Measurements from ENCODE around the gene NME9.

NME9 gene

GRCh38 chr3:138260611-138261010 lies 69.0 kb downstream of the NME9 start:
- CTCF ChIA-PET: no interaction called here

GRCh38 chr3:138259126-138259525 lies 70.5 kb downstream of the NME9 start:
- no peak overlapping the region for H3K27ac Mint-ChIP-seq
- peaks cover 11% of the 10 kb centered on the region for H3K36me3 Mint-ChIP-seq
- CTCF ChIA-PET: no interaction called here
- H3K4me1 Mint-ChIP-seq: no peaks in the 10 kb centered on the region
- no peak overlapping the region for H3K4me3 Mint-ChIP-seq
- no peak for DNase-seq
- H3K27me3 Mint-ChIP-seq: no peaks in the 10 kb centered on the region
- H3K9me3 Mint-ChIP-seq: no peaks in the 10 kb centered on the region

More at GRCh38 chr3:138260611-138261010, 69.0 kb downstream of the NME9 start:
- Mint-ChIP-seq H3K4me1 (no peaks in the 10 kb centered on the region), H3K36me3 (peaks cover 12% of the 10 kb centered on the region), H3K9me3 (no peaks in the 10 kb centered on the region), H3K27me3 (no peaks in the 10 kb centered on the region), H3K4me3 (no peak overlapping the region), H3K27ac (no peak overlapping the region)
- no peak for DNase-seq

- H3K9me3 Mint-ChIP-seq: no peaks in the 10 kb centered on the region
- no peak overlapping the region for H3K27ac Mint-ChIP-seq
- CTCF ChIA-PET: no interaction called here
- DNase-seq: no peak
- H3K36me3 Mint-ChIP-seq: peaks cover 7% of the 10 kb centered on the region
- H3K27me3 Mint-ChIP-seq: no peaks in the 10 kb centered on the region
- H3K4me1 Mint-ChIP-seq: no peaks in the 10 kb centered on the region
- no peak overlapping the region for H3K4me3 Mint-ChIP-seq
Observed at GRCh38 chr3:138257986-138258385, 71.7 kb downstream of the NME9 start.

- H3K9me3 Mint-ChIP-seq: no peaks in the 10 kb centered on the region
- DNase-seq: no peak
- peaks cover 10% of the 10 kb centered on the region for H3K36me3 Mint-ChIP-seq
- no peak overlapping the region for H3K4me3 Mint-ChIP-seq
- H3K4me1 Mint-ChIP-seq: no peaks in the 10 kb centered on the region
- no peaks in the 10 kb centered on the region for H3K27me3 Mint-ChIP-seq
- CTCF ChIA-PET: no interaction called here
- H3K27ac Mint-ChIP-seq: no peak overlapping the region
Observed at GRCh38 chr3:138256022-138256421, 73.6 kb downstream of the NME9 start.

- Mint-ChIP-seq H3K27ac (no peak overlapping the region), H3K36me3 (peaks cover 8% of the 10 kb centered on the region), H3K27me3 (no peaks in the 10 kb centered on the region), H3K4me3 (no peak overlapping the region), H3K9me3 (no peaks in the 10 kb centered on the region), H3K4me1 (no peaks in the 10 kb centered on the region)
- no peak for DNase-seq
- CTCF ChIA-PET: interaction anchor here (0.8 kb wide), 1 partner anchor 180 kb away, joined by 3 read pairs; the partner anchor contains the start of gene ESYT3
Observed at GRCh38 chr3:138254216-138254615, 75.4 kb downstream of the NME9 start.

- Mint-ChIP-seq H3K27me3 (no peaks in the 10 kb centered on the region), H3K36me3 (peaks cover 7% of the 10 kb centered on the region), H3K9me3 (no peaks in the 10 kb centered on the region), H3K27ac (no peak overlapping the region), H3K4me1 (no peaks in the 10 kb centered on the region), H3K4me3 (no peak overlapping the region)
- CTCF ChIA-PET: interaction anchor here (0.8 to 1.3 kb wide), 2 partner anchors 18 to 181 kb away, joined by 3 read pairs; partner anchors contain the start of gene ESYT3
- no peak for DNase-seq
Observed at GRCh38 chr3:138253609-138254008, 76.0 kb downstream of the NME9 start.

All from activated naive CD4-positive, alpha-beta T cell treated with anti-CD3 and anti-CD28 coated beads, Interleukin-2, amount 10 ng/mL, durations not matched to agents 7 days and 5 days (primary cell).